ENCODE data around the gene BRF1.
"Not testable (repeated sequence)": the region's sequence is repeated elsewhere in the genome, so short reads cannot be mapped to it uniquely, and the experiment has no call there.

Gene BRF1

DNA sequence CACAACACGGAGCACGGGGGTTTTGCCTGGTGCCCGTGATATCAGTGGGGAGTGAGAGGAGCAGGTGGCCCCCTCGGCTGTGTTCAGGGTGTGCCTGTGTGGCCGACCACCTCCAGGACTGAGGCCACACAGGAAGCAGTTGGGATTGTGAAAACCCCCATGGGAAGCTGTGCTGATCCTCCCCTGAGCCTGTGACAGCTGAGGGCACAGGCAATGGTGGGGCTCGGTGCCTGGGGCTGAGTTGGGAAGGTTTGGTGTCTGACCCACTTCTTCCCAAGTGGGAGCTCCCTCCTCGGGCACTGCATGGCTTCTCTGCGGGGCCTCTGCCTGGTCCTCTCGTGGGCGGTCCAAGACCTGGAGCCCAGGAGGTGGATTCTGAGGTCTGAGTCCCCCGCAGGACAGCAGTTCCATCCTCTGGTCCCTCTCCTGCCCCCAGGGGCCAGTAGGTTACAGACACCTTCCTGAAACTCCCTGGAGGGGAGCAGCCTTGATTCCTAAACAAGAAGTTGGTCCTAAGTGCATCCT lies 31.6 kb upstream of the BRF1 start:
- no peak for DNase-seq

DNA sequence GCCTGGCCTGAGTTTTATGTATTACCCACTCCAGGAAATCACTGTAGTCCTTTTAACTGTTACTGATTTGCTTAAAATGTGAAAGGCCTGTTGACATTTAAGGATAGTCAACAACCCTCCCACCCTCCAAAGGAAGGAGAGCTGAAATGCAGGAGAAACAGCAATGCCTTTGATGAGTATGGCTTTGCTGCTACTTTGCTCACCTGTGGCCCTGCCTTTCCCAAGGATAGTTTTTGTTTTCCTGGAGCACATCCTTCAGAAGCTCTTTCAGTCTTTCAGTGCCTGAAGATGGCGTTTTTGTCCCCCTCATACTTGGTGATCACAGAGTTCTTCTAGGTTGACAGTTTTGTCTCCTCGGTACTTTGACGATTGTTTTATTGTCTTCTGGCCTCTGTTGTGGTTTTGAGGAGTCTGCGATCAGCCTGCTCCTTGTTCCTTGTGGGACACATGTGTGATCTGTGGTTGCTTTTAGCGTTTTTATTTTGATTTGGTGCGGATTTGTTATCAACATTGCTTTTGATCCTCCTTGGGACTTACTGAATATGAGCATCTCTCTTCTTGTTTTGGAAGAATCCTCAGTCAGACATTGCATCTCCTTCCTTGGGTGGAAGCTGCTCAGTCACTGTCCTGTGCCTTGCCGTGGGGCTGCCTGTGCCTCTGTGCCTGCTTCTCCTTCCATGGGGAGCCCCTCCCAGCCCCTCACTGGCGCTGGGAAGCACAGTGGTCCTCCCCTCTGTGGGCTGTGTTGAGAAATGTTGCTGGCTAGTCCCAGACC lies 31.0 kb upstream of the BRF1 start:
- no peak for DNase-seq

GRCh38 chr14:105330491-105330895 lies 29.7 kb upstream of the BRF1 start:
- peak; percentile 57 for DNase-seq

GRCh38 chr14:105329411-105330150 lies 28.8 kb upstream of the BRF1 start:
- no peak for DNase-seq

- no peak for DNase-seq
Measured at GRCh38 chr14:105328678-105329390, 28.0 kb upstream of the BRF1 start.

DNA sequence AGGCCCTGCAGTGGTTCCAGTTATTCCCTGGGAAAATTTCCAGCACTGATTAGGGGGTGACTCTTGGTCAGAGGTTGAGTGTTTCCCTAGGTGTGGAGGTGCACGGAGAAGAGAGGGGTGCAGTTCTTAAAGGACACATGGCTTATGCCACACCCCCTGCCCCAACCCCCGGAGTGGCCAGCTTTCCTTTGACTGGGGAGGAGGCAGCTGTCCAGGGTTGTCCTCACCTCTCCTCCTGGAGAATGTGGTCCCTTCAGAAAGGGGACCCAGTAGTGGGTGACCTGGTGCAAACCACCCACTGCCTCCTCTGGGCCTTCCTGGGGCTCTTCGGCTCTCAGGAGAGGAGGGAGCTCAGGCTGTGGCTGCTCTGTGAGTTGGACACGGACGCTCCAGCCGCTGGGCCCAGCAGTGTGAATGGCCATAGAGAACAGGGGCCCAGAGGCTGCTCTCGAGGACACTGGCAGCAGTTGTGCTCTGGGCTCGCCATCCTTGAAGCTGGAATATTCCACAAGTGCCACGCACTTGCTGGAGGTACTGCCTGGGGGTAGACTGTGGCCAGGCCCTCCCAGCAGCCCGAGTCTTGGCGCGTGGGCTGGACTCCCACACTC lies 27.4 kb upstream of the BRF1 start:
- DNase-seq: no peak

DNA sequence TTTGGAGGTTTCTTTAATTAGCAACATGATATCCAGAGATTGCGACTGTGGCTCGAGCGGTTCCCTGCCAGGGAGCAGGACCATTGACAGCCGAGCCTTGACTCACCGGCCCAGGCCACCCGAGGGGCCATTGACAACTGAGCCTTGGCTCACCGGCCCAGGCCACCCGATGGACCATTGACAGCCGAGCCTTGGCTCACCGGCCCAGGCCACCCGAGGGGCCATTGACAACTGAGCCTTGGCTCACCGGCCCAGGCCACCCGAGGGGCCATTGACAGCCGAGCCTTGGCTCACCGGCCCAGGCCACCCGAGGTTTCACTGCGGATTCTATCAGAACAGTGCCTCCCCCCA lies 26.9 kb upstream of the BRF1 start:
- DNase-seq: not testable (repeated sequence)

DNA sequence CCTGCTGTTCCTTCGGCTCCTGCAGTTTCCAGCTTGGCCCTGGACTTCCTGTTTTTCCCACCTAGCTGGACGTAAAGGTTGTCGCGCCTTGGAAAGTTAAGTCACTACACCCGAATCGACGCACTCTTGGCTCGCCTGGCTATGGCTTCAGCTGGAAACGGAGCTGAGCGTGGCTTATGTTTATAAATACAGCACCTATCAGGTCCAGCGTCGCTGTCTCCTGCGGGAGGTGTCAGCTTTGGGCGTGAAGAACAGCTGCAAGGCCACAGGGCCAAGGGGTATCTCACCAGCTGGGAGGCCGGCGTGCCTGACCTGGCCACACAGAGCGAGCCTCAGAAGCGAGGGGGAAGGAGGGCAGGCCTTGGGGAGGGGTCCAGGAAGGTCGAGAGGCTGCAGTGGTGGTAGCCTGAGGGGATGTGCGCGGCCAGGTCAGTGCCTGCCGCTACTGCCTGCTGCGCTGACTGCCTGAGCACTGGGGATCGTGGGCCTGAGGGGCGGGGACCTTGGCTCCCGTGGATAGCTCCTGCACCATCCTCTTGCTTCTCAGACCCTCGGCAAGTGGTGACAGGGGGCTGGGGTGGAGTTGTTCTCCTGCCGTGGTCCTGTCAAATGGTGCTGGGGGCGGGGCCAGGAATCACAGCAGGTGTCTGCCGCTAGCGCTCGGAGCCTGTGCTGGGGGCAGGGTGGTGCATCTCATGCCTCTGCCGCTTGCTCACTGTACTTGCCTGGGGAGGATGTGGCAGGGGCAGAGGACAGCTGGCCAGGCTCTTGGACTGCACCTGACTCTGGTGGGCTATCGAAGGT lies 26.3 kb upstream of the BRF1 start:
- no peak for DNase-seq

DNA sequence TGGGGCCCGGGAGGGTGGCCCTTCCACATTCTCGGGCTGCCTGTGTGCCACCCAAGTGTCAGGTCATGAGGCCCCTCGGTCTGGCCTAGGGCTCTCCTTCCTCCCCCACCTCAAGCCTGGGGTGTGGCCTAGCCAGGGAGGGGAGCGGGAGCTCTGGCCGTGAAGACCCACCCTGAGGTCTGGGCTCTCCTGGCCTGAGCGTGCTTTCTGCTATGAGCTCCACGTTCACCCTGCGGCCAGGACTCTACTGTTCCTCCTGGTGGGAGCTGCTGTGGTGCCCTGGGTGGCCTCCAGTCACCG lies 25.7 kb upstream of the BRF1 start:
- no peak for DNase-seq

- no peak for DNase-seq
Measured at GRCh38 chr14:105325716-105326567, 25.1 kb upstream of the BRF1 start.

DNA sequence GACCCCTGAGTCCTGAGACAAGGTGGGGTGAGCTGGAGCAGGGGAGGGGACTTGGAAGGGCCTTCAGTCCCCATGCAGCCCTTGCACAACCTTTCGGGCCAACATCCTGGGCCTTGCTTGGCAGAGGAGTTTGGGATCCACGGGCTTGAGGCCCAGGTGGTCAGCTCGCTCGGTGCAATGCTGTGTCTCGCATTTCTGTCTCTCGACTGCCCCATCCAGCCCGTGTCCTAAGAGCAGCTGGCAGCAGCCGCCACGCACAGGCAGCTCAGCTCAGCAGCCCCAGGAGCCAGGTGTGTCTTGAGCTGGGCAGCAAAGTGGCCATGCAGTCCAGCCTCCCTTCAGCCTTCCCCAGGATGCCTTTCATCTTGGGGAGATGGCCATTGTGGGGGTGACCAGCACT lies 24.5 kb upstream of the BRF1 start:
- no peak for DNase-seq

DNA sequence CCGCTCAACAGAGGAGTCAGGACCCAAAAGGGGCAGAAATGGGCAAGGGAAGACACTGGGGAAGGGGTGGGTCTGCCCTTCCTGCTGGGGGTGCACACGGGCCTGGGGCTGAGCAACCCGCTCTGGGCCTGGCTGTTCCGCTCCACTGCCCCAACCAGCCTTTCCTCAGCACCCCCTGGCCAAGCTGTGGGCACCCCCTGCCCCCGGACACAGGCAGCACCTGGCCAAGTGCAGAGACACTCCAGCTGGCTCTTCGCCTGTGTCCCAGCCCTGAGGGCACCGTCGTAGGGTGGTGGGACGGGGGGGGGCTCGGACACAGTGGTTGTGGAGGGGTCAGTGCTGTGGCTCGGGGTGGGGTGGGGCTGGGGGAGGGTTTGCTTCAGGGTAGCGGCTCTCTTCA lies 24.1 kb upstream of the BRF1 start:
- no peak for DNase-seq

- DNase-seq: no peak
Measured at GRCh38 chr14:105324080-105324778, 23.4 kb upstream of the BRF1 start.

- no peak for DNase-seq
Measured at GRCh38 chr14:105323663-105324062, 22.9 kb upstream of the BRF1 start.

GRCh38 chr14:105322791-105323556 lies 22.2 kb upstream of the BRF1 start:
- no peak for DNase-seq

DNA sequence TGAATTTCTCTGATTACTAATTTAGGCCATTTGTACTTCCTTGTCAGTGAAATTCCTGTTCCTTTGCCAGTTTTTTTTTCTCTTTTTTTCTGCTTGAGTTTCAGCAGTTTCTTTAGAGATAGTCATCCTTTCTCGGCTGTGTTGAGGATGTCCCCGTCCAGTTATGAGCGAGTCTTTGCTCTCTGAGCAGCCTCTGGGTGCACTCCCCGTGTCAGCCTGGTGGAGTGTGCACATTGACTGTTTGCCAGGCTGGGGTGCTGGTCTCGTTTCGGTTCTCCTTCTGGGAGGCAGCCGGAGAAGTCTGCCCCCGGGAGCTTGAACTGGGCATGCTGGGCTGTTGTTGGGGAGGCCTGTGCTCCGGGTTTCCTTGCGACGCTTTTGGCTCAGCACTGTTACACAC lies 16.7 kb upstream of the BRF1 start:
- DNase-seq: peak; percentile 46

DNA sequence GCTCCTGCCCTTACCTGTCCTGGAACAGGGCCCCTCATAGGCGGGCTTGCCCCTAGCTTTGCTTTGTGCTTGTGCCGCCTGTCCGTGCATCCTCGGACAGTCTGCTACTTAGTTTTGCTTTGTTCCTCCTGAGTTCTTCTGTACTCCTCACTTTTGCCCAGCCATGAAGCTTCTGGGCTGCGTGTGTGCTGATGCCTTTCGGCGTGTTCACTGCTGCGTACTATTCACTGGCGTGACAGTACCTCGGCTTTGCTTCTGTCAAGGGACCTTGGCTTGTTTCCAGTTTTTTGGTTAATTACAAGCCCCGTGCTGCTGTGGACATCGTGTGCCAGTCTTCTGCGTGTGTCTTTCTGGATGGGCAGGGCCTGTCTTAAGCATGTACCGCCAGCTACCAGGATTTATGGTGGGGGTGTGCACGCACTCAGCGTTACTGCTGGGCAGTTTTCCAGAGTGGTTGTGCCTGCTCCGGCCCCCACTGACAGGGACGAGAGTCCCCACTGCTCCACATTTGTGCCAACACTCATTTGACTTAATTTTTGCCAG lies 16.2 kb upstream of the BRF1 start:
- no peak for DNase-seq

GRCh38 chr14:105316577-105316941 lies 15.8 kb upstream of the BRF1 start:
- DNase-seq: no peak

- no peak for DNase-seq
Measured at GRCh38 chr14:105315941-105316576, 15.3 kb upstream of the BRF1 start.
